ENCODE measurements around the gene EMSY. TPM values are rescaled to one million over a fixed set of nuclear protein-coding genes. Genes with fewer than 3 reads are reported as not detected.

EMSY gene
- total and polyA plus RNA-seq, 2 of the 8 experiments (the other 6 are each of a cell fraction or from before 2014, with no cell fraction given) = 29.6 to 34.6 TPM

DNA sequence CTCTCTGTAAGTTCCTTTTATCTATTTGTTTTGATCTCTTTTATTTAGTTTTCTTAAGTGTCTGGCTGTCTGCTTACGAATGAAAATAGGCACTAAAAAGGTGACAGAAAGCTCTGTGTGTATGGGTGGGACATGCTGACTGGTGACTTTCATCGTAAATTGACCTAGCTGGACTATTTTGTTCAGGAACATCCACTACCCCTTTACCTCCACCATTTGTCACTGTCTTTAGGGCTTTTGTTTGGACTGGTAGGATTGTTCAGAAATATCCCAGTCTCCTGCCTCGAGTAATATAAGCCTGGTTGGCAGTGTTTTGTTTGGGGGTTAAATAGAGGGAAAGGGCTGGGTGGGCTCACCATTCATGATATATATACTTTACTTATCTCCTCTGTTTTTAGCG is 20.9 kb downstream of the EMSY start:
- Histone ChIP-seq H3K4me3 (ENCODE audit: extremely low read depth in 1 of 4, insufficient read depth in 2 of 4, low read depth in 3 of 4, low read length in 4 of 4) (no peak overlapping the region), H3K14ac (ENCODE audit: insufficient read length) (no peak overlapping the region), H3K27ac (ENCODE audit: low read depth, low read length) (no peak overlapping the region), H3K56ac (replicated peaks; ENCODE audit: insufficient read length, low read depth, low read length) (no peak overlapping the region), H2BK120ac (replicated peaks; ENCODE audit: low read depth, low read length) (no peak overlapping the region), H3K9me3 (ENCODE audit: insufficient read depth in 2 of 2, low read depth in 1 of 2, low read length in 1 of 2) (no peaks in the 10 kb centered on the region), H3K36me3 (ENCODE audit: control insufficient read depth in 2 of 4, insufficient read depth in 4 of 4, low read length in 3 of 4) (peaks cover 2 to 37% (median 9%) of the 10 kb centered on the region in 4 experiments; a peak in 6 of 8 replicates), H2AK5ac (ENCODE audit: low read depth, low read length) (no peak overlapping the region), H3K27me3 (replicated peaks in 1 of 4; ENCODE audit: control insufficient read depth in 3 of 4, extremely low read depth in 1 of 4, insufficient read depth in 3 of 4, low read length in 3 of 4) (no peaks in the 10 kb centered on the region), H4K20me1 (replicated peaks in 1 of 2; ENCODE audit: control insufficient read depth in 1 of 2, insufficient read depth in 2 of 2, low read length in 2 of 2) (peaks cover 2 to 3% of the 10 kb centered on the region in 2 experiments), H2BK5ac (ENCODE audit: low read depth, low read length) (no peak overlapping the region), H4K8ac (ENCODE audit: extremely low read depth, insufficient read depth, low read length) (no peak overlapping the region), H4K91ac (replicated peaks; ENCODE audit: insufficient read length, low read length) (no peak overlapping the region), H3K4me1 (replicated peaks in 1 of 4; ENCODE audit: control insufficient read depth in 3 of 4, insufficient read depth in 4 of 4, low read length in 3 of 4) (no peaks in the 10 kb centered on the region), H4K5ac (ENCODE audit: insufficient read length, low read depth, low read length) (no peak overlapping the region), H2BK12ac (ENCODE audit: low read depth, low read length) (no peak overlapping the region), H2BK15ac (ENCODE audit: low read length) (no peak overlapping the region), H3K4ac (replicated peaks; ENCODE audit: insufficient read length, low read depth, low read length) (no peak overlapping the region), H3K4me2 (ENCODE audit: insufficient read depth in 1 of 2, low read depth in 2 of 2, low read length in 2 of 2) (no peak overlapping the region), H2AFZ (ENCODE audit: low read length) (no peak overlapping the region), H3K23ac (ENCODE audit: insufficient read length) (no peak overlapping the region), H3K18ac (ENCODE audit: extremely low read depth, low read length) (no peak overlapping the region), H3K23me2 (ENCODE audit: low read depth, low read length) (no peaks in the 10 kb centered on the region), H3K79me1 (ENCODE audit: low read depth, low read length) (no peaks in the 10 kb centered on the region), H3K79me2 (ENCODE audit: control insufficient read depth in 1 of 2, insufficient read depth in 2 of 2, low read length in 2 of 2) (peaks cover 0 to 15% of the 10 kb centered on the region in 2 experiments; a peak in 2 of 4 replicates), H2BK20ac (ENCODE audit: low read length) (no peak overlapping the region), H3K9ac (replicated peaks in 1 of 4; ENCODE audit: extremely low read depth in 1 of 4, low read depth in 3 of 4, low read length in 3 of 4) (no peak overlapping the region)
- CTCF ChIA-PET (ENCODE audit: partially characterized antibody) = no interaction called here
- TF ChIP-seq, protein P1, sequence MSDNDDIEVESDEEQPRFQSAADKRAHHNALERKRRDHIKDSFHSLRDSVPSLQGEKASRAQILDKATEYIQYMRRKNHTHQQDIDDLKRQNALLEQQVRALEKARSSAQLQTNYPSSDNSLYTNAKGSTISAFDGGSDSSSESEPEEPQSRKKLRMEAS (IDR thresholded peaks at IDR 0.05) = no peak
- TF ChIP-seq TEAD4 (IDR thresholded peaks at IDR 0.05; ENCODE audit: low read depth, low read length) (no peak), RAD21 (IDR thresholded peaks at IDR 0.05 in 1 of 2, conservative IDR thresholded peaks at IDR 0.05 in 1 of 2; ENCODE audit: low read depth in 2 of 2, low read length in 2 of 2) (no peak), SUZ12 (IDR thresholded peaks at IDR 0.05; ENCODE audit: low read length) (no peak), YY1 (IDR thresholded peaks at IDR 0.05; ENCODE audit: low read depth, low read length) (no peak), RBBP5 (IDR thresholded peaks at IDR 0.05; ENCODE audit: borderline replicate concordance, low read depth, low read length) (no peak), EP300 (IDR thresholded peaks at IDR 0.05; ENCODE audit: borderline replicate concordance in 1 of 2, low read depth in 2 of 2, low read length in 2 of 2) (no peak)
- 86% methylated on average over 4 of the region's 4 CpGs; no CpG with 5 or more reads in 1 of the 2 experiments for WGBS, 2 experiments (ENCODE audit: extremely low coverage in 1 of 2, insufficient coverage in 1 of 2, insufficient read length in 1 of 2, insufficient replicate concordance in 2 of 2, low coverage in 1 of 2, low lambda C conversion rate in 2 of 2, missing lambda C conversion rate in 1 of 2)
- FAIRE-seq (no peak), DNase-seq (ENCODE audit: low read depth in 1 of 2, low spot score in 2 of 2) (no peak)
- POLR2A ChIA-PET (ENCODE audit: partially characterized antibody) = interaction anchor here (1.2 kb wide), 1 partner anchor 20 kb away, joined by 5 read pairs; no protein-coding TSS in a partner anchor
